ENCODE results near the gene LIMS4.
"Not testable (repeated sequence)": the region's sequence is repeated elsewhere in the genome, so short reads cannot be mapped to it uniquely, and the experiment has no call there.

Gene LIMS4

GRCh38 chr2:110450951-110451350, 21.7 kb downstream of the LIMS4 start:
- DNase-seq (ENCODE audit: low read depth, low spot score) = not testable (repeated sequence)

- not testable (repeated sequence) for DNase-seq (ENCODE audit: low read depth, low spot score)
These were observed 23.3 kb downstream of the LIMS4 start for GRCh38 chr2:110449127-110449947.

GRCh38 chr2:110446644-110447043, 26.0 kb downstream of the LIMS4 start:
- DNase-seq (ENCODE audit: low read depth, low spot score) = not testable (repeated sequence)

GRCh38 chr2:110443305-110444005, 29.2 kb downstream of the LIMS4 start:
- DNase-seq (ENCODE audit: low read depth, low spot score) = not testable (repeated sequence)

GRCh38 chr2:110441905-110442304, 30.7 kb downstream of the LIMS4 start:
- DNase-seq (ENCODE audit: low read depth, low spot score) = not testable (repeated sequence)

- DNase-seq (ENCODE audit: low read depth, low spot score) = not testable (repeated sequence)
These were observed 38.1 kb downstream of the LIMS4 start for GRCh38 chr2:110434565-110434964.

- not testable (repeated sequence) for DNase-seq (ENCODE audit: low read depth, low spot score)
These were observed 46.9 kb downstream of the LIMS4 start for GRCh38 chr2:110425725-110426124.

GRCh38 chr2:110424421-110424820, 48.2 kb downstream of the LIMS4 start:
- not testable (repeated sequence) for DNase-seq (ENCODE audit: low read depth, low spot score)

GRCh38 chr2:110423574-110423962, 49.0 kb downstream of the LIMS4 start:
- DNase-seq (ENCODE audit: low read depth, low spot score) = not testable (repeated sequence)

GRCh38 chr2:110422852-110423573, 49.6 kb downstream of the LIMS4 start:
- not testable (repeated sequence) for DNase-seq (ENCODE audit: low read depth, low spot score)

GRCh38 chr2:110420641-110421354, 51.8 kb downstream of the LIMS4 start:
- DNase-seq (ENCODE audit: low read depth, low spot score) = not testable (repeated sequence)

GRCh38 chr2:110407142-110407541, 65.5 kb downstream of the LIMS4 start:
- not testable (repeated sequence) for DNase-seq (ENCODE audit: low read depth, low spot score)

GRCh38 chr2:110404988-110405387, 67.6 kb downstream of the LIMS4 start:
- not testable (repeated sequence) for DNase-seq (ENCODE audit: low read depth, low spot score)

- not testable (repeated sequence) for DNase-seq (ENCODE audit: low read depth, low spot score)
These were observed 68.4 kb downstream of the LIMS4 start for GRCh38 chr2:110404246-110404645.

GRCh38 chr2:110401001-110401618, 71.5 kb downstream of the LIMS4 start:
- DNase-seq (ENCODE audit: low read depth, low spot score) = not testable (repeated sequence)

GRCh38 chr2:110399378-110399777, 73.2 kb downstream of the LIMS4 start:
- DNase-seq (ENCODE audit: low read depth, low spot score) = not testable (repeated sequence)

- not testable (repeated sequence) for DNase-seq (ENCODE audit: low read depth, low spot score)
These were observed 76.6 kb downstream of the LIMS4 start for GRCh38 chr2:110395990-110396389.

All from activated naive CD8-positive, alpha-beta T cell treated with anti-CD3 and anti-CD28 coated beads, Interleukin-2, amount 50 U/mL, for 16 hours (primary cell).